Hippocampal formation (tissue), 2 donors: Measurements from ENCODE around the gene FJX1.
"Not testable (repeated sequence)": the region's sequence is repeated elsewhere in the genome, so short reads cannot be mapped to it uniquely, and the experiment has no call there.

Source experiments
- DNase-seq, 2 donors: peaks; one replicate each; lab custom pipeline; 2025; lab: John Stamatoyannopoulos, UW

FJX1 gene

GRCh38 chr11:35668350-35668749 is 50.1 kb downstream of the FJX1 start:
- not testable (repeated sequence) for DNase-seq
